ENCODE measurements around the gene HARBI1. TPM values are rescaled to one million over a fixed set of nuclear protein-coding genes. Genes with fewer than 3 reads are reported as not detected.

The HARBI1 gene
- total and polyA plus RNA-seq, 2 of the 8 experiments (the other 6 are each of a cell fraction or from before 2014, with no cell fraction given), result 3.8 to 5.1 TPM

DNA sequence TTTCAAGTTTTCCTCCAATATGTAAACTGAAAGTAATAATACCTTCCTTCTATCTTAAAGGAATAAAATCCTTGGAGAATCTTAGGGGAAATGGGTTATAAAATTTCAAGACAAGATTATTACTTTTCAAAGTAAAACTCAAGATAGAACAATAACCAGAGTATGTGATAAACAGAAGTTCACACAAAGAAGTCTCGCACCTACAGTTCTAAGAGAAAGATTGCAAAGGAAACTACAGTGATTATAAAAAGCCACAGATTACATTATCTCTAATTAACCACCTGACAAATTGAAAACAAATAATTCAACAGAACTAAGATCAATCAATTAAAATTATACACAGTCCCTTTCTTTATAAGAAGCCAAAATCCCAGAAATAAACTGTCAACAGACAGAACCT, 57.2 kb downstream of the HARBI1 start:
- peaks cover 0 to 1% (median under 1%) of the 10 kb centered on the region in 4 experiments; a peak in 4 of 7 replicates for H3K4me1 ChIP-seq (replicated peaks in 1 of 4; ENCODE audit: control insufficient read depth in 3 of 4, insufficient read depth in 4 of 4, low read length in 3 of 4)
- CTCF ChIA-PET (ENCODE audit: partially characterized antibody), result interaction anchor here (1.0 kb wide), 1 partner anchor 11 kb away, joined by 5 read pairs; no protein-coding TSS in a partner anchor
- peaks cover 3% of the 10 kb centered on the region; the same call in 1 of the 2 replicates for H3K79me1 ChIP-seq (ENCODE audit: low read depth, low read length)
- no peaks in the 10 kb centered on the region for H3K36me3 ChIP-seq (ENCODE audit: control insufficient read depth in 2 of 4, insufficient read depth in 4 of 4, low read length in 3 of 4)
- no peak overlapping the region for H3K4me3 ChIP-seq (ENCODE audit: extremely low read depth in 1 of 4, insufficient read depth in 2 of 4, low read depth in 3 of 4, low read length in 4 of 4)
- H2AK5ac ChIP-seq (ENCODE audit: low read depth, low read length), result no peak overlapping the region
- no peak overlapping the region for H3K18ac ChIP-seq (ENCODE audit: extremely low read depth, low read length)
- no peak for FAIRE-seq
- H3K4ac ChIP-seq (replicated peaks; ENCODE audit: insufficient read length, low read depth, low read length), result no peak overlapping the region
- H3K14ac ChIP-seq (ENCODE audit: insufficient read length), result no peak overlapping the region
- no peak overlapping the region for H2BK15ac ChIP-seq (ENCODE audit: low read length)
- H3K79me2 ChIP-seq (ENCODE audit: control insufficient read depth in 1 of 2, insufficient read depth in 2 of 2, low read length in 2 of 2), result peaks cover 5 to 75% of the 10 kb centered on the region in 2 experiments; a peak in 3 of 4 replicates
- no peaks in the 10 kb centered on the region for H3K23me2 ChIP-seq (ENCODE audit: low read depth, low read length)
- no peaks in the 10 kb centered on the region for H4K20me1 ChIP-seq (replicated peaks in 1 of 2; ENCODE audit: control insufficient read depth in 1 of 2, insufficient read depth in 2 of 2, low read length in 2 of 2)
- no peak overlapping the region for H2BK20ac ChIP-seq (ENCODE audit: low read length)
- POLR2A ChIA-PET (ENCODE audit: partially characterized antibody), result interaction anchor here (1.0 kb wide), 1 partner anchor 12 kb away, joined by 3 read pairs; no protein-coding TSS in a partner anchor
- WGBS, 2 experiments (ENCODE audit: extremely low coverage in 1 of 2, insufficient coverage in 1 of 2, insufficient read length in 1 of 2, insufficient replicate concordance in 2 of 2, low coverage in 1 of 2, low lambda C conversion rate in 2 of 2, missing lambda C conversion rate in 1 of 2), result 89% methylated on average over 1 of the region's 1 CpG; no CpG with 5 or more reads in 1 of the 2 experiments
- H3K27ac ChIP-seq (ENCODE audit: low read depth, low read length), result no peak overlapping the region
- H2BK5ac ChIP-seq (ENCODE audit: low read depth, low read length), result no peak overlapping the region
- H4K5ac ChIP-seq (ENCODE audit: insufficient read length, low read depth, low read length), result no peak overlapping the region
- H4K91ac ChIP-seq (replicated peaks; ENCODE audit: insufficient read length, low read length), result no peak overlapping the region
- no peak overlapping the region for H2BK120ac ChIP-seq (replicated peaks; ENCODE audit: low read depth, low read length)
- no peak overlapping the region for H3K4me2 ChIP-seq (ENCODE audit: insufficient read depth in 1 of 2, low read depth in 2 of 2, low read length in 2 of 2)
- no peak for TF ChIP-seq ASH2L (IDR thresholded peaks at IDR 0.05; ENCODE audit: low read length)
- TF ChIP-seq, protein P1, sequence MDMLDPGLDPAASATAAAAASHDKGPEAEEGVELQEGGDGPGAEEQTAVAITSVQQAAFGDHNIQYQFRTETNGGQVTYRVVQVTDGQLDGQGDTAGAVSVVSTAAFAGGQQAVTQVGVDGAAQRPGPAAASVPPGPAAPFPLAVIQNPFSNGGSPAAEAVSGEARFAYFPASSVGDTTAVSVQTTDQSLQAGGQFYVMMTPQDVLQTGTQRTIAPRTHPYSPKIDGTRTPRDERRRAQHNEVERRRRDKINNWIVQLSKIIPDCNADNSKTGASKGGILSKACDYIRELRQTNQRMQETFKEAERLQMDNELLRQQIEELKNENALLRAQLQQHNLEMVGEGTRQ (IDR thresholded peaks at IDR 0.05; ENCODE audit: low read length), result no peak
- TF ChIP-seq TCF12 (IDR thresholded peaks at IDR 0.05; ENCODE audit: low read depth, low read length), result no peak
- no peak for TF ChIP-seq CEBPB (IDR thresholded peaks at IDR 0.05; ENCODE audit: low read depth, low read length)
- TF ChIP-seq TAF7 (optimal IDR thresholded peaks at IDR 0.05; ENCODE audit: borderline replicate concordance, low read depth, low read length), result no peak
- TF ChIP-seq TEAD4 (IDR thresholded peaks at IDR 0.05; ENCODE audit: low read depth, low read length), result no peak
- no peak overlapping the region for H2BK12ac ChIP-seq (ENCODE audit: low read depth, low read length)
- H3K27me3 ChIP-seq (replicated peaks in 1 of 4; ENCODE audit: control insufficient read depth in 3 of 4, extremely low read depth in 1 of 4, insufficient read depth in 3 of 4, low read length in 3 of 4), result no peaks in the 10 kb centered on the region
- H3K9ac ChIP-seq (replicated peaks in 1 of 4; ENCODE audit: extremely low read depth in 1 of 4, low read depth in 3 of 4, low read length in 3 of 4), result no peak overlapping the region
- no peaks in the 10 kb centered on the region for H3K9me3 ChIP-seq (ENCODE audit: insufficient read depth in 2 of 2, low read depth in 1 of 2, low read length in 1 of 2)
- H2AFZ ChIP-seq (ENCODE audit: low read length), result no peak overlapping the region
- no peak overlapping the region for H4K8ac ChIP-seq (ENCODE audit: extremely low read depth, insufficient read depth, low read length)
- no peak overlapping the region for H3K23ac ChIP-seq (ENCODE audit: insufficient read length)
- no peak for DNase-seq (ENCODE audit: low read depth in 1 of 2, low spot score in 2 of 2)
- H3K56ac ChIP-seq (replicated peaks; ENCODE audit: insufficient read length, low read depth, low read length), result no peak overlapping the region

Data from H1 (cell line).